Neural cell (in vitro differentiated cells): ENCODE measurements around the gene SMIM35. TPM values are rescaled to one million over a fixed set of nuclear protein-coding genes. Genes with fewer than 3 reads are reported as not detected.

ENCODE experiments used
- H2AFZ ChIP-seq: fragments of 200-600, 300-800 bp; sonication (generic), shearing (Covaris generic); 2 replicates; pipeline ENCODE4 v1.6.0; 2014; ENCODE audit warnings: low read depth, mild to moderate bottlenecking, antibody characterized with exemption, low read length, moderate library complexity
- H3F3A ChIP-seq: fragments of 200-600 bp; shearing (Covaris generic); 2 replicates; pipeline ENCODE4 v1.6.1; 2016; ENCODE audit warnings: mild to moderate bottlenecking, moderate library complexity, mixed read lengths, antibody characterized with exemption, low read length; ENCODE audit not compliant: insufficient read depth, poor library complexity, severe bottlenecking
- H3K27ac ChIP-seq: fragments of 200-600, 300-800 bp; sonication (generic), shearing (Covaris generic); 2 replicates; pipeline ENCODE4 v1.5.1; 2014; ENCODE audit warnings: mild to moderate bottlenecking, low read length, moderate library complexity
- H3K27me3 ChIP-seq: fragments of 300-800, 200-600 bp; sonication (generic), shearing (Covaris generic); 2 replicates; pipeline ENCODE4 v1.6.0; 2014; ENCODE audit warnings: mild to moderate bottlenecking, low read depth, low read length, moderate library complexity; ENCODE audit not compliant: insufficient read depth
- H3K36me3 ChIP-seq: fragments of 300-800, 200-600 bp; sonication (generic), shearing (Covaris generic); 2 replicates; pipeline ENCODE4 v1.5.1; 2014; ENCODE audit warnings: mild to moderate bottlenecking, antibody characterized with exemption, low read length, moderate library complexity; ENCODE audit not compliant: insufficient read depth
- H3K4me2 ChIP-seq: fragments of 300-800, 200-600 bp; sonication (generic), shearing (Covaris generic); 2 replicates; pipeline ENCODE4 v1.6.0; 2014; ENCODE audit warnings: mild to moderate bottlenecking, low read length
- H3K4me3 ChIP-seq: fragments of 300-800, 200-600 bp; sonication (generic), shearing (Covaris generic); 2 replicates; pipeline ENCODE4 v1.5.1; 2014; ENCODE audit warnings: mild to moderate bottlenecking, low read length, moderate library complexity
- H3K79me2 ChIP-seq: fragments of 200-600 bp; shearing (Covaris generic); replicated peaks from 2 replicates; pipeline ENCODE4 v1.6.0; 2014; ENCODE audit warnings: mild to moderate bottlenecking, low read length, moderate library complexity; ENCODE audit not compliant: insufficient read depth
- H3K9ac ChIP-seq: fragments of 300-800, 200-600 bp; sonication (generic), shearing (Covaris generic); 2 replicates; pipeline ENCODE4 v1.6.1; 2016; ENCODE audit warnings: mild to moderate bottlenecking, low read length, mixed read lengths
- H3K9me2 ChIP-seq: fragments of 200-600 bp; shearing (Covaris generic); 2 replicates; pipeline ENCODE4 v1.6.1; 2016; ENCODE audit warnings: mild to moderate bottlenecking, low read length, mixed read lengths; ENCODE audit not compliant: insufficient read depth
- H3K9me3 ChIP-seq: fragments of 200-600, 300-800 bp; sonication (generic), shearing (Covaris generic); 2 replicates; pipeline ENCODE4 v1.6.1; 2016; ENCODE audit warnings: mild to moderate bottlenecking, mixed run types, low read length, moderate library complexity, mixed read lengths
- H4K20me1 ChIP-seq: fragments of 200-600 bp; shearing (Covaris generic); 2 replicates; pipeline ENCODE4 v1.6.1; 2016; ENCODE audit warnings: mild to moderate bottlenecking, mixed run types; ENCODE audit not compliant: insufficient read depth
- EP300 ChIP-seq: fragments of 450-650 bp; conservative IDR thresholded peaks from 2 replicates; pipeline ENCODE4 v1.6.1; 2014; ENCODE audit warnings: antibody characterized with exemption, mild to moderate bottlenecking, moderate library complexity; ENCODE audit not compliant: poor library complexity, severe bottlenecking
- EZH2 ChIP-seq: fragments of 200-600, 300-800 bp; shearing (Covaris generic), sonication (generic); IDR thresholded peaks from 2 replicates; pipeline ENCODE4 v1.6.1; 2014; ENCODE audit warnings: antibody characterized with exemption, low read length, borderline replicate concordance, mild to moderate bottlenecking; ENCODE audit not compliant: insufficient read depth, poor library complexity, severe bottlenecking
- MXI1 ChIP-seq: fragments of 450-650 bp; conservative IDR thresholded peaks from 2 replicates; pipeline ENCODE4 v1.6.1; 2014; ENCODE audit warnings: antibody characterized with exemption, mild to moderate bottlenecking; ENCODE audit not compliant: poor library complexity, severe bottlenecking
- POLR2AphosphoS5 ChIP-seq: IDR thresholded peaks from 2 replicates; pipeline ENCODE4 v1.6.1; 2012
- RAD21 ChIP-seq: fragments of 450-650 bp; conservative IDR thresholded peaks from 2 replicates; pipeline ENCODE4 v1.6.1; 2014; ENCODE audit warnings: antibody characterized with exemption, mild to moderate bottlenecking, moderate library complexity
- SMC3 ChIP-seq: fragments of 450-650 bp; conservative IDR thresholded peaks from 2 replicates; pipeline ENCODE4 v1.6.1; 2014; ENCODE audit warnings: antibody characterized with exemption, mild to moderate bottlenecking, moderate library complexity; ENCODE audit not compliant: poor library complexity
- TAF1 ChIP-seq: IDR thresholded peaks from 2 replicates; pipeline ENCODE4 v1.6.1; 2012; ENCODE audit warnings: low read depth
- polyA plus RNA-seq: library from polyadenylated mRNA; depleted of rRNA; stranded (reverse); fragments of >200 nt; gene quantifications from 2 replicates; pipeline ENCODE4 v1.2.3, GENCODE V29; 2014
- TF ChIP-seq, protein P1 (sequence below): fragments of 450-650 bp; IDR thresholded peaks from 2 replicates; pipeline ENCODE4 v1.5.1; 2014; ENCODE audit warnings: antibody characterized with exemption, mild to moderate bottlenecking, moderate library complexity; ENCODE audit not compliant: poor library complexity, severe bottlenecking
- TF ChIP-seq, protein P2 (sequence below): IDR thresholded peaks from 2 replicates; pipeline ENCODE4 v1.6.1; 2012; ENCODE audit warnings: borderline replicate concordance

Gene SMIM35
- polyA plus RNA-seq, 1 donor from 2014 or later, result not detected

DNA sequence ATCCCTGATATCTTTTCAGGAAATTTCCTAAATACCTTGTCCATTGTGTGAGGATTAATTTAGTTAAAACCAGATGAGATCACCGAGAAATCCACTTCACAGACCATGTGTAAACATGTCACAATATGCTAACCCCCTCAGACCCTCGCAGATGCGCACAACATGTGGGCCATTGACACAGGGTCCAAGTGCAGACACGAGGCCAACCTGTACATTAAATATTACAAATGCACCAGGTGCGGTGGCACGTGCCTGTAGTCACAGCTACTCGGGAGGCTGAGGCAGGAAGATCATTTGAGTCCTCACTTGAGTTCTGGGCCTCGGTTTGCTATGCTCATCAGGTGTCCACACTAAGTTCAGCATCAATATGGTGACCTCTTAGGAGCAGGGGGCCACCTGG, 19.8 kb downstream of the SMIM35 start:
- Histone ChIP-seq H3F3A (no peaks in the 10 kb centered on the region), H4K20me1 (no peaks in the 10 kb centered on the region), H3K36me3 (no peaks in the 10 kb centered on the region), H3K4me2 (no peak overlapping the region), H3K4me3 (no peak overlapping the region), H3K9me2 (no peaks in the 10 kb centered on the region), H3K9me3 (no peaks in the 10 kb centered on the region), H3K79me2 (no peaks in the 10 kb centered on the region), H3K27me3 (no peaks in the 10 kb centered on the region), H3K27ac (no peak overlapping the region), H3K9ac (no peak overlapping the region), H2AFZ (no peak overlapping the region)
- TF ChIP-seq POLR2AphosphoS5 (no peak), SMC3 (no peak), MXI1 (no peak), EP300 (no peak), EZH2 (no peak)
- TF ChIP-seq, protein P1, sequence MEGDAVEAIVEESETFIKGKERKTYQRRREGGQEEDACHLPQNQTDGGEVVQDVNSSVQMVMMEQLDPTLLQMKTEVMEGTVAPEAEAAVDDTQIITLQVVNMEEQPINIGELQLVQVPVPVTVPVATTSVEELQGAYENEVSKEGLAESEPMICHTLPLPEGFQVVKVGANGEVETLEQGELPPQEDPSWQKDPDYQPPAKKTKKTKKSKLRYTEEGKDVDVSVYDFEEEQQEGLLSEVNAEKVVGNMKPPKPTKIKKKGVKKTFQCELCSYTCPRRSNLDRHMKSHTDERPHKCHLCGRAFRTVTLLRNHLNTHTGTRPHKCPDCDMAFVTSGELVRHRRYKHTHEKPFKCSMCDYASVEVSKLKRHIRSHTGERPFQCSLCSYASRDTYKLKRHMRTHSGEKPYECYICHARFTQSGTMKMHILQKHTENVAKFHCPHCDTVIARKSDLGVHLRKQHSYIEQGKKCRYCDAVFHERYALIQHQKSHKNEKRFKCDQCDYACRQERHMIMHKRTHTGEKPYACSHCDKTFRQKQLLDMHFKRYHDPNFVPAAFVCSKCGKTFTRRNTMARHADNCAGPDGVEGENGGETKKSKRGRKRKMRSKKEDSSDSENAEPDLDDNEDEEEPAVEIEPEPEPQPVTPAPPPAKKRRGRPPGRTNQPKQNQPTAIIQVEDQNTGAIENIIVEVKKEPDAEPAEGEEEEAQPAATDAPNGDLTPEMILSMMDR, result no peak

DNA sequence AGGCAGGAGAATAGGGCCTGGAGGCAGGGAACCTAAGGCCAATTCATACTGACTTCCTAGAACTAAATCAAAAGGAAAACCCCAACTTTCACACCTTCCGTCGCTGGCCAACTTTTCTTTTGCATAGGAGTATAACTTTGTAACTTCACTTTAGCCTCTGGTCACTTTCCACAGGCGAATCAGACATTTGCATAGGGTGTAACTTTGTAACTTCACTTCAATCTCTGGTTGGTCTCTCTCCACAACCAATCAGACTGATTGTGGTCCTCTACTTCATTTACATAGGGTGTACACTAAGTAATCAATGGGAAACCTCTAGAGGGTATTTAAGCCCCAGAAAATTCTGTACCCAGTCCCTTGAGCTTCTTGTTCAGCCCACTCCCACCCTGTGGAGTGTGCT, 21.4 kb downstream of the SMIM35 start:
- H2AFZ ChIP-seq, result no peak overlapping the region
- H3K79me2 ChIP-seq, result no peaks in the 10 kb centered on the region
- no peaks in the 10 kb centered on the region for H3K27me3 ChIP-seq
- H3K36me3 ChIP-seq, result no peaks in the 10 kb centered on the region
- no peaks in the 10 kb centered on the region for H3F3A ChIP-seq
- no peaks in the 10 kb centered on the region for H4K20me1 ChIP-seq
- no peaks in the 10 kb centered on the region for H3K9me3 ChIP-seq
- no peak overlapping the region for H3K27ac ChIP-seq
- no peak overlapping the region for H3K4me2 ChIP-seq
- no peak overlapping the region for H3K4me3 ChIP-seq
- no peaks in the 10 kb centered on the region for H3K9me2 ChIP-seq
- no peak overlapping the region for H3K9ac ChIP-seq
- no peak for TF ChIP-seq EZH2
- no peak for TF ChIP-seq RAD21
- TF ChIP-seq EP300, result no peak
- no peak for TF ChIP-seq SMC3
- no peak for TF ChIP-seq MXI1
- TF ChIP-seq, protein P1, result no peak
- no peak for TF ChIP-seq POLR2AphosphoS5
- no peak for TF ChIP-seq TAF1
- TF ChIP-seq, protein P2, sequence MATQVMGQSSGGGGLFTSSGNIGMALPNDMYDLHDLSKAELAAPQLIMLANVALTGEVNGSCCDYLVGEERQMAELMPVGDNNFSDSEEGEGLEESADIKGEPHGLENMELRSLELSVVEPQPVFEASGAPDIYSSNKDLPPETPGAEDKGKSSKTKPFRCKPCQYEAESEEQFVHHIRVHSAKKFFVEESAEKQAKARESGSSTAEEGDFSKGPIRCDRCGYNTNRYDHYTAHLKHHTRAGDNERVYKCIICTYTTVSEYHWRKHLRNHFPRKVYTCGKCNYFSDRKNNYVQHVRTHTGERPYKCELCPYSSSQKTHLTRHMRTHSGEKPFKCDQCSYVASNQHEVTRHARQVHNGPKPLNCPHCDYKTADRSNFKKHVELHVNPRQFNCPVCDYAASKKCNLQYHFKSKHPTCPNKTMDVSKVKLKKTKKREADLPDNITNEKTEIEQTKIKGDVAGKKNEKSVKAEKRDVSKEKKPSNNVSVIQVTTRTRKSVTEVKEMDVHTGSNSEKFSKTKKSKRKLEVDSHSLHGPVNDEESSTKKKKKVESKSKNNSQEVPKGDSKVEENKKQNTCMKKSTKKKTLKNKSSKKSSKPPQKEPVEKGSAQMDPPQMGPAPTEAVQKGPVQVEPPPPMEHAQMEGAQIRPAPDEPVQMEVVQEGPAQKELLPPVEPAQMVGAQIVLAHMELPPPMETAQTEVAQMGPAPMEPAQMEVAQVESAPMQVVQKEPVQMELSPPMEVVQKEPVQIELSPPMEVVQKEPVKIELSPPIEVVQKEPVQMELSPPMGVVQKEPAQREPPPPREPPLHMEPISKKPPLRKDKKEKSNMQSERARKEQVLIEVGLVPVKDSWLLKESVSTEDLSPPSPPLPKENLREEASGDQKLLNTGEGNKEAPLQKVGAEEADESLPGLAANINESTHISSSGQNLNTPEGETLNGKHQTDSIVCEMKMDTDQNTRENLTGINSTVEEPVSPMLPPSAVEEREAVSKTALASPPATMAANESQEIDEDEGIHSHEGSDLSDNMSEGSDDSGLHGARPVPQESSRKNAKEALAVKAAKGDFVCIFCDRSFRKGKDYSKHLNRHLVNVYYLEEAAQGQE, result no peak
